Measurements from ENCODE around the gene SEMA4D.
"Not testable (repeated sequence)": the region's sequence is repeated elsewhere in the genome, so short reads cannot be mapped to it uniquely, and the experiment has no call there.

The SEMA4D gene

DNA sequence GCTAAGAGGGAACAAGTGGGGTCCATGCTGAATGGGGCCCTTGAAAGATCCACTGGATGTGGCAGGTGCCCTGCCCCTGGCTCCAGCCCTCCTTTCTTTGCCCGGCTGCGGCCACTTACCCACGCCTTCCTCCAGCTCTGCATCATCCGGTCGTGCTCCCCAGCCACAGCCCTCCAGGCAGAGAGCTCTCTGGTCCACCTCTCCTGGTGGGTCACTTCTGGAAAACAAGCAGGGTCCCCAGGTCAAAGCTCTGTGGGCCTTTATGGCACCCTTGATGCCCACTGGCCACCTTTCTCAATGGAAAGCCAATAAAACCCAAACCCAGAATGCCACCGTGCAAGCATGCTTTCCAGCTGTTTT is 134.6 kb downstream of the SEMA4D start:
- DNase-seq: no peak

DNA sequence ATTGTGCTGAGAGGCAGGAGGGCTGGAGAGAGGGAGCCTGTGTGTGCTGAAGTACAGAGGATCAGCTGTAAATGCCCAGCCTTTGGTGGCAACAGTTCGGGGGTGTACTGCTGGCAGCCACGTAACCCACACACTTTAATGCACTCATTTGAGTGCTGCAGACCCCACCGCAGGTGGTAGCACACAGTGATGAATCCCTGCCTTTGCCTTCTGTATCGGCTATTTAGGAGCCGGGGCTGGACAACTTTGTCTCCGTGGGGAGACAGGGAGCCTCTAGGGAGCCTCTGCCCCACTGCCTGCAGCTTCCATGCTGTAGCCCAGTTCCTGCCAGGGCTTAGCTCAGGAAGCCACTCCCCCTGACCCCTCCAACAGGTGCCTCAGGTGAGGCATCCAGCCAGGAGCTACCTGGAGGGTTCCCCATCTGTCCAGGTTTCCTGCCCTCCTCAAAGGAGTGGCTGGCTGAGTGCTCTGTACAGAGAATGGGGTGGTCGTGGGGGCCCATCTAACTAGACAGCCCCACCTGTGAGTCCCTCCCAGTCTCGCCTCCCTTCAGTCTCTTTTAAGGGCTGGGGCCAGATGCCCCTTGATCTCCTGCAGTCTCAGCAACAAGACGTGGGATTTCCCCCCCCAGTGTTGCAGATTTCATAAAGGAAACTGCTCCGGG is 135.1 kb downstream of the SEMA4D start:
- DNase-seq: no peak

- no peak for DNase-seq
These were observed 135.9 kb downstream of the SEMA4D start for GRCh38 chr9:89361816-89362646.

DNA sequence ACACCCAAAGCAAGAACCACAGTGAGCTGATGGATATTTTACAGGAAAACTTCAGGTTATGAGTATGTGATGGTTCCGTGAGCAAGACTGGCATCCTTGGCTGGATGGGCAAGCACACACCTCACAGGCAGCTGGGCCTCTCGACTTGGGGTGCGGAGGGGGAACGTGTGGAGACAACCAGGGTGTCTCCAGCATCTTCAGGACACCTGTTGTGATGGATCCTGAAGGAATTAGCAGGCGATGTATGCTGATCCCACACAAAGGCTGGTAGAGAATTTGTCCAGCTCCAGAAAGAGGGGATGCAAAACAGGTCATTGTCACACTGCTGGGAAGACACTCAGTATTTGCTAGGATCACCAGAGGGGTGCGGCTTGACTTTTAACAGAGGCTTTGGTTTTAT is 136.9 kb downstream of the SEMA4D start:
- no peak for DNase-seq

- no peak for DNase-seq
These were observed 137.4 kb downstream of the SEMA4D start for GRCh38 chr9:89360465-89360864.

- no peak for DNase-seq
These were observed 138.1 kb downstream of the SEMA4D start for GRCh38 chr9:89359751-89360261.

DNA sequence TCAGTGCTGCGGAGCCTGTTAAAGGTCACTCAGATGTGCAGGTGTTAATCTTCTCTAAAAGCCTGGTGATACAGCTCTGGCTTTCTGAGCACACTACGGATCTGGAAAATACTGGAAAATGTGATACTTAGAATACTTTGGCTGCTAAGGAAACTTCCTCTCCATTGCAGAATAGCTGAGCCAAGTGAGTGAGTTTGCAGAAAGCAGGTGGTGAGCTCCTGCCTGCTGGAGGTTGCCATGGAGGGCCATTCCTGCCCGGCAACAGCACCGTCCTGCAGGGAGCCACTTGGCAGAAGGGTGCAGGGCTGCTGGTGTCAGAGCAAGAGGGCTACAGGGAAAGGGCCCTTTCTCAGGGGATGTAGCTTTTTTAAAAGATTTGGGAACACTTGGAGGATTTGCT is 138.9 kb downstream of the SEMA4D start:
- no peak for DNase-seq

GRCh38 chr9:89358376-89358916 is 139.5 kb downstream of the SEMA4D start:
- DNase-seq: no peak

GRCh38 chr9:89357331-89358197 is 140.3 kb downstream of the SEMA4D start:
- no peak for DNase-seq

DNA sequence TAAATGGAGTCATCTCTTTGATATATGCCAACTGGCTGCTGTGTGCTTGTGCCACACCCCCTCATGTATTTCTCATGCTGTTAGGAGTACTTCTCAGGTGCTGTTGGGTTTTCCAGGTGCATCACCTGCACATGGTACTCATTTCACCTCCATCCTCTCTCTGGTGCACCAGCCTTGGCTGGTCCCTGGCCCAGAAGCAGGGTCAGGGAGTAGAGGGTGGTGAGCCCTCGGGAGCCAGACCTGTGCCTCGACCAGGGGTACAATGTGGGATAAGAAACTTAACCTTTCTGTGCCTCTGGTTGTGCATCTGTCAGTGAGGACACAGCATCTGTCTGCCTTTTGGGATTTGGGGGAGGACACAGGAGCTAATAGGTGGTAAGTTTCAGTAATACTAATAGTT is 141.1 kb downstream of the SEMA4D start:
- no peak for DNase-seq

DNA sequence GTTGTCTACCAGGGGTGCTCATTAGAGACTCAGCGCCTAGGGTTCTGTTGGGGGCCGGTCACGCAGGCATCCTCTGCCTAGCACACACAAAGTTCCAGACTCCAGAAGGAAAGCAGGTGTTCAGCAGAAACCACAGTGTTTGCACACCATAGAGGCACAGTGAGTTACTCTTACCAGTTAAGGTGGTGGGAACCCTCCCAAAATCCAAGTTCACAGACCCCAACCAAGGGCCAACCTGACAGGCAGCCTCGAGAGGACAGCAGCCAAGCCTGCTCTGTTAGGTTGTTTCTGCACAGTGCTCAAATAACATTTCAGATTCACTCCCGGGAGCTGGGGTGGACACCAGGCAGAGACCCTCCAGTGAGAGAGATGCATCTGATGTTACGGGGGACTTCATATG is 143.4 kb downstream of the SEMA4D start:
- no peak for DNase-seq

DNA sequence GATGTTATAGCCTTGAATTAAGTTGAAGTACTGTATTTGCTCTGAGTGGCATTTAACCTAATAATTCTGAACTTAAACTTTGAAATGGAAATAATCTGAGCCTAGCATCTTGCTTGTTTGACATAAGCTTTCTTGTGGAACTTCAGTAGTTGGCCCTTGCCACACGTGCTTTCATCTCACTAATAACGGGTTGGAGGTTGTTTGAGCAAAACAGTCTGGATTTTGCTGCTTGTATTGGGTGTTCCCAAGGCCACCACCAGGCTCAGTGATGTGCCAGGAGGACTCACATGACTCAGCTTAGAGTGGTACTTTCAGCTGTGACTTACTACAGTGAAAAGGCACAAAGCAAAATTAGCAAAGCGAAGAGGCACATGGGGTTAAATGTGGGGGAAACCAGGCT is 143.9 kb downstream of the SEMA4D start:
- DNase-seq: no peak

DNA sequence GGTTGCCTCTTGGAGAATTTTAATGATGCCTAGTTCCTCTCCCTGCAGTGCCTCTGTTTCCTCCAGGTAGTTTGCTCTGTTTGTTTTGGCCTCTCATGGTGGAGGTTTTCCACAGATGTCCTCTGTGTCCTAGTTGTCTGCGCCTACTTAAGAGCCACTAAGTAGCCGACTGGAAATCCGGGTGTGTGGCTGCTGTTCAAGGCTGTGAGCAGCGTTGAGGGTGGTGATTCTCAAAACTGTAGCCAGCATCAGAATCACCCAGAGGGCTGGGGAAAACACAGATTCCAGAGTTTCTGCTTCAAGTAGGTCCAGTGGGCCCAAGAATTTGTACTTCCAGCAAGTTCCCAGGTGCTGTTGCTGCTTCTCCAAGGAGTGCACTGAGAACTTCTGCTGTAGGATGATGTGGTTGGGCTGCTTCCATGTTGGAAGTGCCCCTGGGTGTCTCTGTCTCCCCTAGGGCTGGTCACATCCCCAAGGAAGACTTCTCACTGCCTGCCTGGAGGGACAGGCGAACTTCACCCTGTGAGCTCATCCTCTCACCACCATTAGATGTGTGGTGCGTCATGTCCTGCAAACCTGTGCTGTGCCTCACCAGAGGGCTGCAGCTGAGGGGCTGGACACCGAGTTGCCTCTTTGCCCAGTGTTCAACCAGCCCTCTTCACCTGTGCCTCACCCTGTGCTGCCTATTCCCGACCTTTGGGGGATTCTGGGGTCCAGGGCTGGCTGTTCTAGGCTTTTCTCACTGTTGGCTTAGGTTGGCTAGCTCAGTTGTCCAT is 144.9 kb downstream of the SEMA4D start:
- DNase-seq: no peak

GRCh38 chr9:89352451-89352850 is 145.5 kb downstream of the SEMA4D start:
- DNase-seq: no peak

- DNase-seq: no peak
These were observed 146.2 kb downstream of the SEMA4D start for GRCh38 chr9:89351584-89352300.

- no peak for DNase-seq
These were observed 146.8 kb downstream of the SEMA4D start for GRCh38 chr9:89350988-89351557.

GRCh38 chr9:89349607-89350006 is 148.3 kb downstream of the SEMA4D start:
- DNase-seq: no peak

DNA sequence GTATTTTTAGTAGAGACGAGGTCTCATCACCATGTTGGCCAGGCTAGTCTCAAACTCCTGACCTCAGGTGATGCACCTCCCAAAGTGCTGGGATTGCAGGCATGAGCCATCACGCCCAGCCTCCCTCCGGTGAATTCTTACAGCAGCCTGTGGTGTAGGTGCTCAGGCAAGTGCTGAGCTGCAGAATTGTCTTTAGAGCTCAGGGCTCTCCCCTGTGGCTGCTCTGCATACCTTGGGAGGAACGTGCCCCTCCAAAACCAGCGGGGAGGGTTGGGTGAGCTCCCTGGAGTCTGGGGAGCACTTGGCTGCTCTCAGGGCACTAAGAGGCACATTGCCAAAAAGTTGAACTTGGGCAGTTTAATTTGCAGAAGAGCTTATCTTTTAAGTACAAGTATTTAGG is 150.3 kb downstream of the SEMA4D start:
- no peak for DNase-seq

GRCh38 chr9:89346696-89347095 is 151.2 kb downstream of the SEMA4D start:
- DNase-seq: no peak

DNA sequence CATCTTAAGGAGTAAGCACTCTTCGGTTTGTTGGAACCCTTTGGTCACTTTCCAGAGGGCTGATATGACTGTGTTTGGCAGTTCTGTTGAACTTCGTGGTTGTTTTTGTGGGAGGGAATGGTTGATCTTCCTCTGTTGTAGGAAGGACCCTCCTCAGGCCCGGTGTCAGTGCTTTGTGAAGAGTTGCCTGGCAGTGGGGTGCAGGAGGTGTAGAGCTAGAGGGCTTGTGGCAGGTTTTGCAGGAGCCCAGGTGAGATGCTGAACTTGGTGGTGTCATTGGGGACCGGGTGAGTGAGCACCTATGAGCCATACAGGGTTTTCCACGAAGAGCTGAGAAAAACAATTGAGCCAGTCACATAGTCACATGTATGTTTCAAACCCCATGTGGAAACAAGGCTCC is 152.4 kb downstream of the SEMA4D start:
- no peak for DNase-seq

DNA sequence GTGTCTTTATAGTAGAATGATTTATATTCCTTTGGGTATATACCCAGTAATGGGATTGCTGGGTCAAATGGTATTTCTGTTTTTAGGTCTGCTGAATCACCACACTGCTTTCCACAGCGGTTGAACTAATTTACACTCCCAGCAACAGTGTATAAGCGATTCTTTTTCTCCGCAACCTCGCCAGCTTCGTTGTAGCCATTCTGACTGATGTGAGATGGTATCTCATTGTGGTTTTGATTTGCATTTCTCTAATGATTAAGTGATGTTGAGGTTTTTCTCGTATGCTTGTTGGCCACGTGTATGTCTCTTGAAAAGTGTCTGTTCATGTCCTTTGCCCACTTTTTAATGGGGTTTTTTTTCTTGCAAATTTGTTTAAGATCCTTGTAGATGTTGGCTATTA is 154.1 kb downstream of the SEMA4D start:
- DNase-seq: not testable (repeated sequence)
